ENCODE data around the gene ANKRD23. TPM values are rescaled to one million over a fixed set of nuclear protein-coding genes. Genes with fewer than 3 reads are reported as not detected.
"Not testable (repeated sequence)": the region's sequence is repeated elsewhere in the genome, so short reads cannot be mapped to it uniquely, and the experiment has no call there.

ANKRD23 gene
- 1 to 10 TPM; 3.9 to 4.9 TPM for total RNA-seq

GRCh38 chr2:96843538-96844268 lies at the start of gene ANKRD23:
Gene ANKRD23, minus strand, starts transcription at chr2:96844021. Its CDS starts 29 bp downstream, at chr2:96843992.
- CTCF ChIA-PET = interaction anchor here (0.7 to 1.5 kb wide), 3 partner anchors 9 to 15 kb away, joined by 4 to 6 read pairs (median 6); partner anchors contain the start of gene ANKRD39
- POLR2A ChIA-PET = interaction anchor here (0.6 kb wide), 2 partner anchors 30 to 503 kb away, joined by 3 to 4 read pairs; no protein-coding TSS in a partner anchor

- POLR2A ChIA-PET = no interaction called here
- CTCF ChIA-PET = interaction anchor here (0.6 to 1.1 kb wide), 4 partner anchors 8 to 1309 kb away, joined by 3 to 5 read pairs (median 3); no protein-coding TSS in a partner anchor
Observed at GRCh38 chr2:96891591-96892333, 47.9 kb upstream of the ANKRD23 start.

GRCh38 chr2:96890726-96891385 lies 47.0 kb upstream of the ANKRD23 start:
- CTCF ChIA-PET = interaction anchor here (0.5 to 1.3 kb wide), 5 partner anchors 9 to 59 kb away, joined by 3 to 5 read pairs (median 3); partner anchors contain the start of gene ANKRD39
- POLR2A ChIA-PET = no interaction called here

GRCh38 chr2:96890252-96890651 lies 46.4 kb upstream of the ANKRD23 start:
- POLR2A ChIA-PET = no interaction called here
- CTCF ChIA-PET = interaction anchor here (1.3 kb wide), 1 partner anchor 32 kb away, joined by 3 read pairs; the partner anchor contains the start of gene ANKRD39

- CTCF ChIA-PET = interaction anchor here (1.1 kb wide), 1 partner anchor 44 kb away, joined by 3 read pairs; no protein-coding TSS in a partner anchor
Observed at GRCh38 chr2:96889502-96889901, 45.7 kb upstream of the ANKRD23 start.

GRCh38 chr2:96888072-96889011 lies 44.5 kb upstream of the ANKRD23 start:
- ChIA-PET POLR2A (no interaction called here), CTCF (interaction anchor here (0.7 to 1.1 kb wide), 2 partner anchors 31 to 45 kb away, joined by 3 read pairs; partner anchors contain the start of gene ANKRD39)

More at GRCh38 chr2:96889502-96889901, 45.7 kb upstream of the ANKRD23 start:
- POLR2A ChIA-PET = not testable (repeated sequence)

- ChIA-PET POLR2A (no interaction called here), CTCF (no interaction called here)
Observed at GRCh38 chr2:96887493-96888012, 43.7 kb upstream of the ANKRD23 start.

- CTCF ChIA-PET = no interaction called here
- POLR2A ChIA-PET = no interaction called here
Observed at GRCh38 chr2:96885432-96886347, 41.9 kb upstream of the ANKRD23 start.

GRCh38 chr2:96884299-96885094 lies 40.7 kb upstream of the ANKRD23 start:
- CTCF ChIA-PET = interaction anchor here (1.2 kb wide), 1 partner anchor 13 kb away, joined by 3 read pairs; no protein-coding TSS in a partner anchor
- POLR2A ChIA-PET = no interaction called here

GRCh38 chr2:96883306-96883705 lies 39.5 kb upstream of the ANKRD23 start:
- CTCF ChIA-PET = interaction anchor here (1.2 kb wide), 1 partner anchor 12 kb away, joined by 3 read pairs; no protein-coding TSS in a partner anchor
- POLR2A ChIA-PET = no interaction called here

GRCh38 chr2:96882906-96883305 lies 39.1 kb upstream of the ANKRD23 start:
- POLR2A ChIA-PET = no interaction called here
- CTCF ChIA-PET = interaction anchor here (1.2 kb wide), 1 partner anchor 11 kb away, joined by 3 read pairs; no protein-coding TSS in a partner anchor

GRCh38 chr2:96882230-96882629 lies 38.4 kb upstream of the ANKRD23 start:
- ChIA-PET CTCF (interaction anchor here (0.9 kb wide), 1 partner anchor 25 kb away, joined by 3 read pairs; the partner anchor contains the start of gene ANKRD39), POLR2A (no interaction called here)

- ChIA-PET POLR2A (interaction anchor here (0.6 kb wide), 1 partner anchor 17 kb away, joined by 4 read pairs; no protein-coding TSS in a partner anchor), CTCF (interaction anchor here (0.9 kb wide), 1 partner anchor 24 kb away, joined by 3 read pairs; the partner anchor contains the start of gene ANKRD39)
Observed at GRCh38 chr2:96881349-96882195, 37.8 kb upstream of the ANKRD23 start.

- ChIA-PET POLR2A (interaction anchor here (0.6 kb wide), 1 partner anchor 17 kb away, joined by 4 read pairs; no protein-coding TSS in a partner anchor), CTCF (no interaction called here)
Observed at GRCh38 chr2:96880891-96881273, 37.1 kb upstream of the ANKRD23 start.

GRCh38 chr2:96879545-96880040 lies 35.8 kb upstream of the ANKRD23 start:
- ChIA-PET POLR2A (no interaction called here), CTCF (interaction anchor here (0.8 kb wide), 1 partner anchor 74 kb away, joined by 3 read pairs; no protein-coding TSS in a partner anchor)

Measured in activated CD8-positive, alpha-beta memory T cell treated with anti-CD3 and anti-CD28 coated beads for 36 hours (primary cell).